ENCODE results near the gene ASPHD1. TPM values are rescaled to one million over a fixed set of nuclear protein-coding genes. Genes with fewer than 3 reads are reported as not detected.

ASPHD1 gene
- polyA plus RNA-seq, 1 of the 3 experiments (the other 2 are of a cell fraction) = 35.1 TPM

DNA sequence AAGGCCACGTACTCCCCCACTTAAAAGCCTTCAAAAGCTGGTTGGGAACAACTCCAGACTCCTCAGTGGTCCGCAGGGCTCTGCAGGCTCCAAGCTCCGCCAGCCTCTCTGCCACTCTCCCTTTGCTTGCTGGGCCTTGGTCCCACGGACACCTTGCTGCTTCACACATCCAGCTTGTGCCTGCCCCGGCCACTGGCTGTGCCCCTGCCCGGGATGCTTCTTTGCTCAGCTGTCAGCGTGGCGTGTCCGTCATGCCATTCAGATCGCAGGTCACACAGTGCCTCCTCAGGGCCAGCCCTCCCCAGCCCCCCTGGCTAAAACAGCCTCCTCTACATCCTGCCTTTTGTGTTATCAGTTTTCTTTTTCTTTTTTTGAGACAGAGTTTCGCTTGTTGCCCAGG is 11.8 kb downstream of the ASPHD1 start:
- no peak overlapping the region for H3K9ac ChIP-seq
- H3K79me2 ChIP-seq (ENCODE audit: insufficient read depth) = peaks cover 6% of the 10 kb centered on the region; the same call in 1 of the 2 replicates
- H3K36me3 ChIP-seq (replicated peaks in 1 of 2; ENCODE audit: control insufficient read depth in 1 of 2, insufficient read depth in 2 of 2, low read length in 1 of 2) = peaks cover 3 to 14% of the 10 kb centered on the region in 2 experiments
- no peak for DNase-seq
- H3K9me3 ChIP-seq = no peaks in the 10 kb centered on the region
- H3K27ac ChIP-seq (ENCODE audit: low read depth in 2 of 2, low read length in 1 of 2) = no peak overlapping the region
- no peaks in the 10 kb centered on the region for H4K20me1 ChIP-seq (ENCODE audit: insufficient read depth)
- TF ChIP-seq ZBTB33 (IDR thresholded peaks at IDR 0.05; ENCODE audit: borderline replicate concordance, low read depth) (no peak), ELF1 (IDR thresholded peaks at IDR 0.05) (no peak), RFX5 (IDR thresholded peaks at IDR 0.05; ENCODE audit: low read length) (no peak), FOXJ3 (CRISPR knock-in tag; IDR thresholded peaks at IDR 0.05) (no peak), GABPA (IDR thresholded peaks at IDR 0.05; ENCODE audit: low read depth) (no peak), NFIC (IDR thresholded peaks at IDR 0.05; ENCODE audit: borderline replicate concordance) (no peak), RAD21 (IDR thresholded peaks at IDR 0.05; ENCODE audit: low read length) (no peak)
- H3K4me2 ChIP-seq = no peak overlapping the region
- H3K4me3 ChIP-seq (ENCODE audit: low read depth in 2 of 2, low read length in 1 of 2) = no peak overlapping the region
- no peaks in the 10 kb centered on the region for H3K9me2 ChIP-seq
- 94% methylated on average over 11 of the region's 11 CpGs for WGBS (ENCODE audit: low lambda C conversion rate)
- H3F3A ChIP-seq (replicated peaks; ENCODE audit: insufficient read depth) = peaks cover 15% of the 10 kb centered on the region
- no peaks in the 10 kb centered on the region for H3K27me3 ChIP-seq (ENCODE audit: insufficient read depth)
- no peak overlapping the region for H2AFZ ChIP-seq (ENCODE audit: low read depth)
- H3K4me1 ChIP-seq (ENCODE audit: control insufficient read depth in 1 of 2, insufficient read depth in 2 of 2, low read depth in 1 of 2, low read length in 1 of 2) = no peaks in the 10 kb centered on the region
- ChIA-PET POLR2A (interaction anchor here (1.8 to 2.6 kb wide), 2 partner anchors 11 to 14 kb away, joined by 3 to 12 read pairs; partner anchors contain the start of genes ASPHD1, KCTD13 and SEZ6L2), CTCF (interaction anchor here (0.6 to 2.2 kb wide), 2 partner anchors 10 to 120 kb away, joined by 4 to 8 read pairs; no protein-coding TSS in a partner anchor)

GRCh38 chr16:29913514-29913913 is 13.2 kb downstream of the ASPHD1 start:
- H3K36me3 ChIP-seq (replicated peaks in 1 of 2; ENCODE audit: control insufficient read depth in 1 of 2, insufficient read depth in 2 of 2, low read length in 1 of 2) = peaks cover 6 to 21% of the 10 kb centered on the region in 2 experiments
- H3K4me1 ChIP-seq (ENCODE audit: control insufficient read depth in 1 of 2, insufficient read depth in 2 of 2, low read depth in 1 of 2, low read length in 1 of 2) = no peaks in the 10 kb centered on the region
- peaks cover 16% of the 10 kb centered on the region for H3K79me2 ChIP-seq (ENCODE audit: insufficient read depth)
- 100% methylated on average over 8 of the region's 8 CpGs for WGBS (ENCODE audit: low lambda C conversion rate)
- no peak overlapping the region for H2AFZ ChIP-seq (ENCODE audit: low read depth)
- H3K27me3 ChIP-seq (ENCODE audit: insufficient read depth) = no peaks in the 10 kb centered on the region
- H3K9ac ChIP-seq = no peak overlapping the region
- ChIA-PET CTCF (interaction anchor here (0.9 to 1.1 kb wide), 3 partner anchors 9 to 13 kb away, joined by 3 to 4 read pairs (median 3); partner anchors contain the start of gene ASPHD1), POLR2A (interaction anchor here (1.4 to 1.8 kb wide), 2 partner anchors 12 kb away, joined by 3 read pairs; partner anchors contain the start of gene KCTD13)
- no peak overlapping the region for H3K4me3 ChIP-seq (ENCODE audit: low read depth in 2 of 2, low read length in 1 of 2)
- H3K9me2 ChIP-seq = no peaks in the 10 kb centered on the region
- no peak for DNase-seq
- H3K27ac ChIP-seq (ENCODE audit: low read depth in 2 of 2, low read length in 1 of 2) = no peak overlapping the region
- H4K20me1 ChIP-seq (ENCODE audit: insufficient read depth) = no peaks in the 10 kb centered on the region
- H3K4me2 ChIP-seq = no peak overlapping the region
- peaks cover 11% of the 10 kb centered on the region for H3F3A ChIP-seq (replicated peaks; ENCODE audit: insufficient read depth)
- H3K9me3 ChIP-seq = no peaks in the 10 kb centered on the region
- TF ChIP-seq NFIC (IDR thresholded peaks at IDR 0.05; ENCODE audit: borderline replicate concordance) (no peak), IRF3 (IDR thresholded peaks at IDR 0.05; ENCODE audit: low read depth, low read length) (no peak), FOSL2 (IDR thresholded peaks at IDR 0.05; ENCODE audit: borderline replicate concordance, low read depth) (no peak), REST (IDR thresholded peaks at IDR 0.05; ENCODE audit: low read depth, low read length) (no peak), EP300 (IDR thresholded peaks at IDR 0.05; ENCODE audit: borderline replicate concordance in 1 of 2, low read depth in 1 of 2, low read length in 1 of 2) (no peak), SMC3 (IDR thresholded peaks at IDR 0.05; ENCODE audit: low read depth, low read length) (no peak), SIN3A (IDR thresholded peaks at IDR 0.05; ENCODE audit: borderline replicate concordance, low read depth, low read length) (no peak), USF2 (IDR thresholded peaks at IDR 0.05; ENCODE audit: borderline replicate concordance, low read depth, low read length) (no peak), ZBTB33 (IDR thresholded peaks at IDR 0.05; ENCODE audit: borderline replicate concordance, low read depth) (no peak)
- TF ChIP-seq, protein P1, sequence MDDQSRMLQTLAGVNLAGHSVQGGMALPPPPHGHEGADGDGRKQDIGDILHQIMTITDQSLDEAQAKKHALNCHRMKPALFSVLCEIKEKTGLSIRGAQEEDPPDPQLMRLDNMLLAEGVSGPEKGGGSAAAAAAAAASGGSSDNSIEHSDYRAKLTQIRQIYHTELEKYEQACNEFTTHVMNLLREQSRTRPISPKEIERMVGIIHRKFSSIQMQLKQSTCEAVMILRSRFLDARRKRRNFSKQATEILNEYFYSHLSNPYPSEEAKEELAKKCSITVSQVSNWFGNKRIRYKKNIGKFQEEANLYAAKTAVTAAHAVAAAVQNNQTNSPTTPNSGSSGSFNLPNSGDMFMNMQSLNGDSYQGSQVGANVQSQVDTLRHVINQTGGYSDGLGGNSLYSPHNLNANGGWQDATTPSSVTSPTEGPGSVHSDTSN (IDR thresholded peaks at IDR 0.05) = no peak

Measured in SK-N-SH (cell line).